SU-DHL-6 (cell line): ENCODE data around the gene RIPK4.

Experiments
- EZH2phosphoT487 ChIP-seq: fragments of 200-600 bp; sonication (generic), shearing (Covaris generic); conservative IDR thresholded peaks from 2 replicates; pipeline ENCODE4 v1.6.1; 2018; ENCODE audit warnings: mild to moderate bottlenecking, antibody characterized with exemption, low read length, moderate library complexity, mixed read lengths
- TF ChIP-seq, protein P1 (sequence below): fragments of 200-600 bp; sonication (generic); IDR thresholded peaks from one replicate; pipeline ENCODE4 v1.5.1; 2017; ENCODE audit warnings: antibody characterized with exemption, mild to moderate bottlenecking, low read length, moderate library complexity; ENCODE audit not compliant: insufficient read depth, poor library complexity, severe bottlenecking

DNA sequence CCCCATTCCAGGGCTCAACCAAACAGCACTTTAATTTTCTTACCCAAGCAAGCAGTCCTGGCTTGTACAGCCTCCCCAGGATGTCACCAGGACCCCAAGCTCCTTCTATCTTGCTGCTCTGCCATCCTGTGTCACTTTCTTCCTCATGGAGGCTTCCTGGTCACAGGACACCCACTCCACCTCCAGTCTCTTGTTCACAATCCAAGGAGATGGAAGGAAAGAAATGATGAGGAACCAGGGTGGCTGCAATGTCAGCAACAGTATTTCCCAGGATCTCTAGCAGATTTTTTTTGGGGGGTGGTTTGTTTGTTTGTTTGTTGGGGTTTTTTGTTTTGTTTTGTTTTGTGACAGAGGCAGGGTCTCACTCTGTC is 58.9 kb downstream of the RIPK4 start:
- TF ChIP-seq, protein P1, sequence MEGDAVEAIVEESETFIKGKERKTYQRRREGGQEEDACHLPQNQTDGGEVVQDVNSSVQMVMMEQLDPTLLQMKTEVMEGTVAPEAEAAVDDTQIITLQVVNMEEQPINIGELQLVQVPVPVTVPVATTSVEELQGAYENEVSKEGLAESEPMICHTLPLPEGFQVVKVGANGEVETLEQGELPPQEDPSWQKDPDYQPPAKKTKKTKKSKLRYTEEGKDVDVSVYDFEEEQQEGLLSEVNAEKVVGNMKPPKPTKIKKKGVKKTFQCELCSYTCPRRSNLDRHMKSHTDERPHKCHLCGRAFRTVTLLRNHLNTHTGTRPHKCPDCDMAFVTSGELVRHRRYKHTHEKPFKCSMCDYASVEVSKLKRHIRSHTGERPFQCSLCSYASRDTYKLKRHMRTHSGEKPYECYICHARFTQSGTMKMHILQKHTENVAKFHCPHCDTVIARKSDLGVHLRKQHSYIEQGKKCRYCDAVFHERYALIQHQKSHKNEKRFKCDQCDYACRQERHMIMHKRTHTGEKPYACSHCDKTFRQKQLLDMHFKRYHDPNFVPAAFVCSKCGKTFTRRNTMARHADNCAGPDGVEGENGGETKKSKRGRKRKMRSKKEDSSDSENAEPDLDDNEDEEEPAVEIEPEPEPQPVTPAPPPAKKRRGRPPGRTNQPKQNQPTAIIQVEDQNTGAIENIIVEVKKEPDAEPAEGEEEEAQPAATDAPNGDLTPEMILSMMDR: no peak
- no peak for TF ChIP-seq EZH2phosphoT487
